H1 (cell line): ENCODE measurements around the gene DGAT2. TPM values are rescaled to one million over a fixed set of nuclear protein-coding genes. Genes with fewer than 3 reads are reported as not detected.

ENCODE experiments used
- CTCF ChIA-PET: fragments of 300-600 bp; sonication (Branson Sonifier 250); formaldehyde crosslinking; loops from one replicate; lab custom pipeline; 2021; ENCODE audit not compliant: partially characterized antibody; lab: Charles Lee
- POLR2A ChIA-PET: fragments of 300-600 bp; sonication (Branson Sonifier 250); formaldehyde crosslinking; loops from one replicate; lab custom pipeline; 2021; ENCODE audit warnings: inconsistent platforms; ENCODE audit not compliant: partially characterized antibody; lab: Charles Lee
- DNase-seq, 2 experiments: peaks; one replicate each; pipeline versions ENCODE4 v3.0.0 to v3.0.0-alpha.2; 2010 to 2022; ENCODE audit warnings: low spot score in 2 of 2, low read depth in 1 of 2, mixed read lengths in 1 of 2
- FAIRE-seq: peaks from 2 replicates; lab custom pipeline; 2011; peaks lifted over from hg19 to GRCh38; lab: Jason Lieb, UNC
- H2AFZ ChIP-seq: 2 replicates; pipeline ENCODE4 v1.8.1; 2012; ENCODE audit warnings: low read length, inconsistent platforms
- H2AK5ac ChIP-seq: 2 replicates; pipeline ENCODE4 v1.6.1; 2013; ENCODE audit warnings: low read depth, low read length
- H2BK120ac ChIP-seq: replicated peaks from 2 replicates; pipeline ENCODE3; 2013; ENCODE audit warnings: low read depth, low read length, inconsistent platforms
- H2BK12ac ChIP-seq: 2 replicates; pipeline ENCODE4 v1.6.1; 2013; ENCODE audit warnings: low read depth, low read length
- H2BK15ac ChIP-seq: 2 replicates; pipeline ENCODE4 v1.6.1; 2013; ENCODE audit warnings: low read length
- H2BK20ac ChIP-seq: 2 replicates; pipeline ENCODE4 v1.6.1; 2013; ENCODE audit warnings: low read length
- H2BK5ac ChIP-seq: 2 replicates; pipeline ENCODE4 v1.6.1; 2013; ENCODE audit warnings: low read depth, low read length
- H3K14ac ChIP-seq: 2 replicates; pipeline ENCODE4 v1.6.1; 2013; ENCODE audit warnings: inconsistent platforms; ENCODE audit not compliant: insufficient read length
- H3K18ac ChIP-seq: 2 replicates; pipeline ENCODE4 v1.6.1; 2013; ENCODE audit warnings: low read length; ENCODE audit errors: extremely low read depth
- H3K23ac ChIP-seq: 2 replicates; pipeline ENCODE4 v1.6.1; 2013; ENCODE audit warnings: inconsistent platforms; ENCODE audit not compliant: insufficient read length
- H3K23me2 ChIP-seq: 2 replicates; pipeline ENCODE4 v1.6.1; 2013; ENCODE audit warnings: low read depth, low read length
- H3K27ac ChIP-seq: 2 replicates; pipeline ENCODE4 v1.6.1; 2011; ENCODE audit warnings: low read depth, low read length, inconsistent platforms
- H3K27me3 ChIP-seq, 4 experiments: replicated peaks in 1 of 4; 1 replicate in 1 of 4; 2 replicates in 3 of 4; pipeline versions ENCODE4 v1.6.1 to v1.8.1; 2011 to 2013; ENCODE audit warnings: low read length in 3 of 4, mild to moderate bottlenecking in 3 of 4, inconsistent platforms in 2 of 4, mixed read lengths in 2 of 4, moderate library complexity in 1 of 4; ENCODE audit not compliant: control insufficient read depth in 3 of 4, insufficient read depth in 3 of 4; ENCODE audit errors: extremely low read depth in 1 of 4
- H3K36me3 ChIP-seq, 4 experiments: 2 replicates each; pipeline versions ENCODE4 v1.6.1 to v1.8.1; 2011 to 2013; ENCODE audit warnings: mild to moderate bottlenecking in 4 of 4, low read length in 3 of 4, moderate library complexity in 2 of 4, control low read depth in 1 of 4, inconsistent platforms in 1 of 4; ENCODE audit not compliant: insufficient read depth in 4 of 4, control insufficient read depth in 2 of 4
- H3K4ac ChIP-seq: replicated peaks from 2 replicates; pipeline ENCODE3; 2013; ENCODE audit warnings: low read length, low read depth, mixed read lengths, inconsistent platforms; ENCODE audit not compliant: insufficient read length
- H3K4me1 ChIP-seq, 4 experiments: replicated peaks in 1 of 4; 1 replicate in 1 of 4; 2 replicates in 3 of 4; pipeline versions ENCODE4 v1.6.1 to v1.8.1; 2011 to 2013; ENCODE audit warnings: low read length in 3 of 4, inconsistent platforms in 2 of 4, mixed read lengths in 1 of 4; ENCODE audit not compliant: insufficient read depth in 4 of 4, control insufficient read depth in 3 of 4
- H3K4me2 ChIP-seq, 2 experiments: 2 replicates each; pipeline versions ENCODE4 v1.6.1 to v1.8.1; 2011 to 2013; ENCODE audit warnings: low read depth in 2 of 2, low read length in 2 of 2, control low read depth in 1 of 2, inconsistent platforms in 1 of 2, mild to moderate bottlenecking in 1 of 2; ENCODE audit not compliant: insufficient read depth in 1 of 2
- H3K4me3 ChIP-seq, 4 experiments: fragments of 200-600, 300-600 bp in 1 of 4; sonication (generic), shearing (Covaris generic), sonication (Bioruptor Twin) in 1 of 4; 2 replicates each; pipeline versions ENCODE4 v1.5.1 to v1.8.1; 2011 to 2016; ENCODE audit warnings: low read length in 4 of 4, low read depth in 3 of 4, control low read depth in 2 of 4, inconsistent platforms in 2 of 4, mild to moderate bottlenecking in 2 of 4, mixed read lengths in 1 of 4, moderate library complexity in 1 of 4; ENCODE audit not compliant: insufficient read depth in 2 of 4; ENCODE audit errors: extremely low read depth in 1 of 4
- H3K56ac ChIP-seq: replicated peaks from 2 replicates; pipeline ENCODE3; 2013; ENCODE audit warnings: low read depth, mild to moderate bottlenecking, mixed read lengths, low read length, inconsistent platforms; ENCODE audit not compliant: insufficient read length
- H3K79me1 ChIP-seq: 2 replicates; pipeline ENCODE4 v1.6.1; 2013; ENCODE audit warnings: low read depth, low read length, control low read depth
- H3K79me2 ChIP-seq, 2 experiments: 2 replicates each; pipeline versions ENCODE4 v1.6.1 to v1.8.1; 2012 to 2013; ENCODE audit warnings: low read length in 2 of 2, mild to moderate bottlenecking in 2 of 2, inconsistent platforms in 1 of 2; ENCODE audit not compliant: insufficient read depth in 2 of 2, control insufficient read depth in 1 of 2
- H3K9ac ChIP-seq, 4 experiments: replicated peaks in 1 of 4; 1 replicate in 1 of 4; 2 replicates in 3 of 4; pipeline versions ENCODE4 v1.6.1 to v1.8.1; 2011 to 2013; ENCODE audit warnings: low read depth in 3 of 4, low read length in 3 of 4, control low read depth in 2 of 4, mild to moderate bottlenecking in 2 of 4, moderate library complexity in 2 of 4, inconsistent platforms in 1 of 4; ENCODE audit errors: extremely low read depth in 1 of 4
- H3K9me3 ChIP-seq, 2 experiments: 2 replicates each; pipeline versions ENCODE4 v1.6.1 to v1.8.1; 2012 to 2013; ENCODE audit warnings: mild to moderate bottlenecking in 2 of 2, moderate library complexity in 2 of 2, control low read depth in 1 of 2, inconsistent platforms in 1 of 2, low read depth in 1 of 2, low read length in 1 of 2, mixed read lengths in 1 of 2; ENCODE audit not compliant: insufficient read depth in 2 of 2
- H4K20me1 ChIP-seq, 2 experiments: replicated peaks in 1 of 2; 2 replicates each; pipeline versions ENCODE3 to v1.8.1; 2011 to 2013; ENCODE audit warnings: inconsistent platforms in 2 of 2, low read length in 2 of 2, mild to moderate bottlenecking in 1 of 2; ENCODE audit not compliant: insufficient read depth in 2 of 2, control insufficient read depth in 1 of 2
- H4K5ac ChIP-seq: 2 replicates; pipeline ENCODE4 v1.6.1; 2013; ENCODE audit warnings: low read length, low read depth, mixed read lengths, inconsistent platforms; ENCODE audit not compliant: insufficient read length
- H4K8ac ChIP-seq: 2 replicates; pipeline ENCODE4 v1.8.0; 2013; ENCODE audit warnings: mild to moderate bottlenecking, moderate library complexity, low read length, inconsistent platforms; ENCODE audit not compliant: insufficient read depth; ENCODE audit errors: extremely low read depth
- H4K91ac ChIP-seq: replicated peaks from 2 replicates; pipeline ENCODE3; 2013; ENCODE audit warnings: low read length, mixed read lengths, inconsistent platforms; ENCODE audit not compliant: insufficient read length
- ATF2 ChIP-seq: IDR thresholded peaks from 2 replicates; pipeline ENCODE4 v1.6.1; 2012; ENCODE audit warnings: low read length, inconsistent platforms
- CBX5 ChIP-seq: fragments of 300-800, 300-1000 bp; sonication (generic); IDR thresholded peaks from 2 replicates; pipeline ENCODE4 v1.7.1; 2016; ENCODE audit warnings: antibody characterized with exemption, low read length, low read depth
- CEBPB ChIP-seq: IDR thresholded peaks from 2 replicates; pipeline ENCODE4 v1.6.1; 2012; ENCODE audit warnings: low read depth, low read length
- CHD1 ChIP-seq: IDR thresholded peaks from 2 replicates; pipeline ENCODE4 v1.6.1; 2012; ENCODE audit warnings: low read depth, low read length, improper control_type of control experiment
- CHD2 ChIP-seq: IDR thresholded peaks from 2 replicates; pipeline ENCODE4 v1.6.1; 2012; ENCODE audit warnings: low read length, improper control_type of control experiment
- CTCF ChIP-seq, 3 experiments: IDR thresholded peaks; 1 replicate in 2 of 3; 2 replicates in 1 of 3; pipeline versions ENCODE4 v1.5.1 to v1.6.1; 2011; ENCODE audit warnings: low read length in 3 of 3, mild to moderate bottlenecking in 3 of 3, inconsistent platforms in 2 of 3, low read depth in 1 of 3, moderate library complexity in 1 of 3; ENCODE audit not compliant: insufficient read depth in 1 of 3; ENCODE audit errors: control extremely low read depth in 1 of 3
- EZH2 ChIP-seq: fragments of 200-600 bp; sonication (generic); IDR thresholded peaks from 2 replicates; pipeline ENCODE4 v1.7.1; 2012; ENCODE audit warnings: low read depth, mild to moderate bottlenecking, moderate library complexity, low read length, inconsistent platforms; ENCODE audit not compliant: severe bottlenecking
- RXRA ChIP-seq: IDR thresholded peaks from 2 replicates; pipeline ENCODE4 v1.6.1; 2011; ENCODE audit warnings: low read depth, mild to moderate bottlenecking, low read length, moderate library complexity; ENCODE audit not compliant: insufficient read depth
- ZNF274 ChIP-seq: IDR thresholded peaks from 2 replicates; pipeline ENCODE4 v1.7.0; 2012; ENCODE audit warnings: low read length, borderline replicate concordance; ENCODE audit errors: extremely low read depth
- polyA plus RNA-seq, 7 experiments: library from polyadenylated mRNA; depleted of rRNA in 3 of 7; stranded (reverse) in 5 of 7; unstranded in 2 of 7; fragments of >200 nt in 5 of 7; fragments of 200-250 nt in 2 of 7; gene quantifications; 1 replicate in 5 of 7; 2 replicates in 1 of 7; 4 replicates in 1 of 7; pipeline versions ENCODE4 v1.2.1 to v1.2.3, GENCODE V29; 2011 to 2013; ENCODE audit warnings: missing spikeins in 2 of 7, mixed read lengths in 2 of 7
- total RNA-seq: library from RNA; stranded (reverse); fragmentation: NEBNext Ultra II Directional; extraction: Animal tissue kit (Norgen Biotek cat#: 25700); gene quantifications from 2 replicates; pipeline ENCODE4 v1.2.1, GENCODE V29; 2021

Gene DGAT2
- total and polyA plus RNA-seq, 2 of the 8 experiments (the other 6 are each of a cell fraction or from before 2014, with no cell fraction given), result 3.2 to 5.9 TPM

- H3K14ac ChIP-seq, result no peak overlapping the region
- no peaks in the 10 kb centered on the region for H3K27me3 ChIP-seq
- no peaks in the 10 kb centered on the region for H3K9me3 ChIP-seq
- peaks cover 0 to 14% of the 10 kb centered on the region in 2 experiments; a peak in 2 of 4 replicates for H3K79me2 ChIP-seq
- H4K5ac ChIP-seq, result no peak overlapping the region
- no peaks in the 10 kb centered on the region for H4K20me1 ChIP-seq
- no peak overlapping the region for H4K91ac ChIP-seq
- CTCF ChIA-PET, result interaction anchor here (1.4 to 1.5 kb wide), 2 partner anchors 9 to 28 kb away, joined by 3 read pairs; no protein-coding TSS in a partner anchor
- no peak overlapping the region for H3K4ac ChIP-seq
- H3K79me1 ChIP-seq, result no peaks in the 10 kb centered on the region; the same call in 1 of the 2 replicates
- no peak overlapping the region for H3K9ac ChIP-seq
- no peak overlapping the region for H4K8ac ChIP-seq
- no peak overlapping the region for H2BK12ac ChIP-seq
- no peak overlapping the region for H3K4me2 ChIP-seq
- POLR2A ChIA-PET, result no interaction called here
- no peak overlapping the region for H2BK15ac ChIP-seq
- H3K27ac ChIP-seq, result no peak overlapping the region
- H3K4me1 ChIP-seq, result no peaks in the 10 kb centered on the region
- no peak overlapping the region for H2AK5ac ChIP-seq
- H3K4me3 ChIP-seq, result no peak overlapping the region
- no peaks in the 10 kb centered on the region for H3K23me2 ChIP-seq
- no peaks in the 10 kb centered on the region for H3K36me3 ChIP-seq
- no peak for FAIRE-seq
- no peak overlapping the region for H2BK5ac ChIP-seq
- H3K56ac ChIP-seq, result no peak overlapping the region
- no peak overlapping the region for H3K23ac ChIP-seq
- DNase-seq, result no peak
- H2AFZ ChIP-seq, result no peak overlapping the region
- no peak for TF ChIP-seq RXRA
- TF ChIP-seq EZH2, result no peak
- no peak for TF ChIP-seq ZNF274
- no peak for TF ChIP-seq ATF2
- TF ChIP-seq CHD2, result no peak
- no peak for TF ChIP-seq CHD1
- TF ChIP-seq CTCF (IDR thresholded peaks at IDR 0.05; ENCODE audit: control extremely low read depth in 1 of 3, insufficient read depth in 1 of 3, low read depth in 1 of 3, low read length in 3 of 3), result no peak
- TF ChIP-seq CEBPB, result no peak
- TF ChIP-seq CBX5, result no peak
- no peak overlapping the region for H2BK20ac ChIP-seq
- H3K18ac ChIP-seq, result no peak overlapping the region
- no peak overlapping the region for H2BK120ac ChIP-seq
These were observed 71.3 kb downstream of the DGAT2 start for GRCh38 chr11:75839851-75840250.
